Thyroid gland (tissue), 4 donors: ENCODE measurements around the gene SYT17.

Source experiments
- CTCF ChIP-seq, 6 experiments: fragments of 200-600 bp in 3 of 6; fragments of 450-650 bp in 3 of 6; sonication (generic) in 3 of 6; IDR thresholded peaks; one replicate each; pipeline ENCODE4 v1.5.1; 2016 to 2019; ENCODE audit warnings: antibody characterized with exemption in 6 of 6, mild to moderate bottlenecking in 2 of 6, inconsistent platforms in 1 of 6, moderate library complexity in 1 of 6
- POLR2A ChIP-seq, 2 donors: fragments of 450-650 bp; IDR thresholded peaks; one replicate each; pipeline ENCODE4 v1.6.1; 2017; ENCODE audit warnings: antibody characterized with exemption in 2 of 2, mild to moderate bottlenecking in 2 of 2, moderate library complexity in 1 of 2

GRCh38 chr16:19135896-19136438, 32.1 kb upstream of the SYT17 start:
- TF ChIP-seq CTCF (IDR thresholded peaks at IDR 0.05) (no peak), POLR2A (IDR thresholded peaks at IDR 0.05) (no peak)
